Stimulated activated CD4-positive, alpha-beta T cell treated with anti-CD3 and anti-CD28 coated beads, Interleukin-2, amount 100 ng/mL, for 4 hours (primary cell): ENCODE measurements around the gene WDR33.

Experiments
- DNase-seq: peaks from one replicate; pipeline ENCODE4 v3.0.0-alpha.2; 2020; ENCODE audit warnings: low read depth

The WDR33 gene

DNA sequence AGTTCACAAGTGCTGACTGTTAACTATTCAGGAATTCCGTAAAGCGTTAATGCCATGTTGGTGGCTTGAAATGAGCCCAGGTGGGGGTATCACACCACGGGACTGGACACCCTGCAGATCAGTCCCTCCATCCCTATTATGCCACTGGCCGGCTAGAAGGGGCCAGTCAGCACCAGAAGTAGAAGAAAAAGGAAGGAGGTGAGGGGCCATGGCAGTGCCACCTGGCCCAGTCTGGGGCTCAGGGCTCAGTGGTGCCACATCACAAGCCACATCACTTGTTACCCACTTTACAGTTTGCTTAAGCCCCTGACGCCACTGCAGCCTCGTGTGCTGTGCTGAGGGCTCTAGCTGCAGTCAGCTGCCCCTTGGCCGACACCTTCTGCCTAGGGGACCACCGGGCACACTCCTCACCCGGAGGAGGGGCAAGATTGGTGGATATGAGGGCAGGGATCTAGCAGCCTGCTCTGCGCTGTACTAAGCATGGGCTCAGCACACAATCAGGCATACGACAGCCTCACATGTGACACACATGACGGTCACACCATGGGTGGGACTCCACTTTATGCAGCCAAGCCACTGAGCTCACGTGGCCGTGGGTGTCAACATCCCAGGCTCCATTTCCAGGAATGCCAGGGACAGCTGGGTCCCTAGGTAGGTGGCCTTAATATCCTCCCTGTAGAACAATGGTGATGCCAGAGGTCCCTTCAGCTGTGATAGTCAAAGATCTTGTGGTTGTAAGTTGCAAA is 139.2 kb downstream of the WDR33 start:
- DNase-seq: no peak

DNA sequence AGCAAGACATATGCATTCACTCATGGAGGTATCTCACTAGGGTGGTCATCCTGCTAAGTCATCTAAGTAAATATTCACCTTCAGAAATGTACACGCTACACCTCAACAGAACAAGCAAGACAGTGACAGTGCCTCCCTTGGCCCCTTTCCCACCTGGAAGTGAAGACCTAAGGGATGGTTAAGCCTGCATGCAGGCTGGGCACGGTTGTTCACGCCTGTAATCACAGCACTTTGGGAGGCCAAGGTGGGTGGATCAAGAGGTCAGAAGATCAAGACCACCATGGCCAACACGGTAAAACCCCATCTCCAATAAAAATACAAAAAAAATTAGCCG is 140.0 kb downstream of the WDR33 start:
- DNase-seq: no peak

DNA sequence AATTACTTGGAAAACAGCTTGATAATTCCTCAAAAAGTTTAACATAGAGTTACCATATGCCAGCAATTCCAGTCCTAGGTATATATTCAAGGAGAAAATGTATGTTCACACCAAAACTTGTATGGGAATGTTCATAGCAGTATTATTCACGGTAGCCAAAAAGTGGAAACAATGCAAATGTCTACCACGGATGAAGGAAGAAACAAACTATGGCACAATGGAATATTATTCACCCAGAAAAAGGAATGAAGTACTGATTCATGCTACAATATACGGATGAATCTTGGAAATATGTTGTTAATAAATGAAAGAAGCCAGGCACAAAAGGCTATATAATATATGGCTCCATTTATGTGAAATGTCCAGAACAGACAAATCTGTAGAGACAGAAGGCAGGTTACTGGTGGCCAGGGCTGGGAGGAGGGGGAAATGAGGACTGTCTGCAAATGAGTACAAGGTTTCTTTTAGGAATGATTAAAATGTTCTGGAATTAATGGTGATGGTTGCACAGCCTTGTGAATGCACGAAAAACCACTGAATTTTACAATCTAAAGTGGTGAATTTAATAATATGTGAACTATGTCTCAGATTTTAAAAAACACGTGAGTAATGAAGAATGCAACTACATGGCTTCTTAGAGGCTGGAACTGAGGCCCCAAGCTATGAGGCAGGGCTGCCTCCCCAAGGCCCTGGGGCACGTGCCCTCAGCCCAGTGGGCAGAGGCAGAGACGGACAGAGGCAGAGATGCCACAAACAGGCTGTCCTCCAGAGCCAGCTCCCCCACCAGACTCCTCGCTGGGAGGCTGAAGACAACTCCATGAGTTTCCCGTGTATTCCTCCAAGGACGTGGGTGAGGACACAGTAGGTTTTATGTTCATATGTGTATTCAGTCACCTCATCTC is 140.7 kb downstream of the WDR33 start:
- no peak for DNase-seq

DNA sequence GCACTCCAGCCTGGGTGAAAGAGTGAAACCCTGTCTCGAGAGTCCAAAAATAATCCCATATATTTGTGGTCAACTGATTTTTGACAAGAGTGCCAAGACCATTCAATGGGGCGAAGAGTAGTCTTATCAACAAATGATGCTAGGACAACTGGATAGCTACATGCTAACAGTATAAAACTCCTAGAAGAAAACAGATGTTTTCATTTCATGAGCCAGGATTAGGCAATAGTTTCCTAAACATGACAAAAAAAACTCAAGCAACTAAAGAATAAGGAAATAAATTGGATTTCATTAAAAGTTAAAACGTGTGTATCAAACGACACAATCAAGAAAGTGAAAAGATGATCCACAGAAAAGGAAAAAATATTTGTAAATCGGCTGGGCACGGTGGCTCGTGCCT is 141.9 kb downstream of the WDR33 start:
- DNase-seq: no peak

DNA sequence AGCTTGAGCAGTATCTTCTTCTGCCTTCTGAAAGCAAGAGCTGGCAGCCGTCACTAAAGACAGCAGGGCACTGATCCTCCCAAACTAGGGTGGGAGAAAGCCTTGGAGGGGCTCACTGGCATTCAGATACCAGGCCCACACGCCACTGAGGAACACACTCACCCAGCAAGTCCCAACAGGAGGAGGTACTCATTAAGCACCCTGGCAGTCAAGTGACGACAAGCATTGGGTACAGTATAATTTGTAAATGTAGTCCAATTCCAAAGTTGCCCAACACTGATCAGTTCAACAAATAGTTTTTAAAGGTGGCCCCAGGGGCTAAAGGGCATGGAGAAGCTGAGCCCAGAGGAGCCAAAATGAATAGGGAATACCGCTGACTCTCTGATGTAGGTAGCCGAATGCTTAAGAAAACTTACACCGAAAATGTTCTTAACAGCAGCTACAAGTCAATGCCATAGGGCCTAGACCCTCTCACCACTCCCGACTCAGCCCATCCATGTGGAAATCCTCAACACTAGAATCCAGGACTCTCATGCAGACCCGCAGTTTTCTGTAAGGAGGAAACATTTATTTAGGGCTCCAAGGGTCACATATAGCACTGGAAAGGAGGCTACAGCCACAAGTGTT is 145.6 kb downstream of the WDR33 start:
- DNase-seq: no peak

DNA sequence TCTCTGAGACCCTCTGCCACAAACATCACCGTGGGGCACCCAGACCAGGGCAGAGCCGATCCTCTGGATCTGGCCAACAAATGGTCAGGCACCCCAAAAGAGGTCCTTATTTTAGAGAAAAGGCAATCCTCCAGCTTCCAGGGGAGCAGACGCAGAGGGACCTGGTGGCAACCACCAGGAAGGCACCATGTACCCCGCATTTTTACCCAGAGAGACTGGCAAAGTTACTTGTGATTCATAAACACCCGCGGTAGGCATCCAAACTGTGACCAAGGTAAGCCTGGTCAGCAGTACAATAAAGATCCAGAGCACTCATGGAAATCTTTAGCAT is 146.1 kb downstream of the WDR33 start:
- no peak for DNase-seq

DNA sequence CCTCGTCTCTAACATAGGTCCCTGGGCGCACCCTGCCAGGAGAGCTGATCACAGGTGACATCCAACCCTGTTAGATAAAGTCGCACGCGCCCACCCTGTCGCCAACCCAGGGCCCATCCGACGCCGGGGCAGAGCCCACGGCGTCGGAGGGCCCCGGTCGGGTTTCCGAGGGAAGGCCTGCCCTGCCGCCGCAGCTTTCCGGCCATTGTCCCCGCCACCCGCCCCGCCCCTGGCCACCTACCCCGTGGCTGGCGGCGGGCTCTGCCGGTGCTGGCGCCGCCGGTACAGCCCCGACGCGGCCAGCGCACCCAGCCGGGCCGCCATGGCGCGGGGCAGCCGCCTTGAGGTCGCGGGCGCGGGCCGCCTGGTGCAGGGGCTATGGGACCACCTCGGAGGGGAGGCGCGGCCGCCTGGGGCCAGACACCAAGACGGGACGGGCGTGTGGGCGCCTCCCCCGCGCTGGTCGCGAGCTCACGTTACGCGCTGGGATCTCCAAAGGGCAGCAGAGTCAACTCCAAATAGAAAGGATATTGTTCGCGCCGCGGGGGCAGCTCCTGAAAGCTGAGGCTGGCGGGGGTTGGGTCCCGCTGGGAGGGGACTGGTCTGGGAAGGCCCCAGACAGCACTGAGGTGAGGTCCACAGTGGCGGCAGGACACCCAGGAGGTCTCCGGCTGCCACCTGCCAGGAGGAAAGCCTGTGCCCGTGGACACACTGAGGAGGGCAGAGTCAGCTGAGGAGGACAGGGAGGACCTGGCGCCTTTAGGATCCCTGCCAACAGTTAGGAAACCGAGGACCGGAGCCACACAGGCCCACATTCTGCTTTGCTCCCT is 146.7 kb downstream of the WDR33 start:
- DNase-seq: no peak

DNA sequence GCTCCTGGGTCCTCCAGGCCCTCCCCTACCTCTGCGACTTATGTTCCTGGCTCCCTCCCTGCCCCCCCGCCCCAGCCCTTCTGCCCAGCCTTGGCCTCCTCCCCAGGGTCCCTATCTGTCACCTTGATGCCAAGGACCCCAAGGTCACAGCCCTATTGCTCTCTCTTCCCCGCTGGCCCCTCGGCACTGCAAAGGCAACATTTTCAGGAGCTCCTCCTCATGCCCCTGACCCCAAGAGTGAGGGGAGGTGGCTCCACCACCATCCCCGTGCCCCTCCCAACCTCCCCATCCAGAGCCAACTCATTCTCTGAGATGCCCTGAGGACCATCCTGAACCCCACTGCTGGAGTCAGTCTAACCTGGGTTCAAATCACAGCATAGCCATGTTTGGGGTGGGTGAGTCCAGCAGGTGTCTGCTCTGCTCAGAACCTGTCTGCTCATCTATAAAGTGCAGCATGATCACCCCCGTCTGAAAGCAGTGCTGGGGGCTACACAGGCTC is 147.4 kb downstream of the WDR33 start:
- no peak for DNase-seq

DNA sequence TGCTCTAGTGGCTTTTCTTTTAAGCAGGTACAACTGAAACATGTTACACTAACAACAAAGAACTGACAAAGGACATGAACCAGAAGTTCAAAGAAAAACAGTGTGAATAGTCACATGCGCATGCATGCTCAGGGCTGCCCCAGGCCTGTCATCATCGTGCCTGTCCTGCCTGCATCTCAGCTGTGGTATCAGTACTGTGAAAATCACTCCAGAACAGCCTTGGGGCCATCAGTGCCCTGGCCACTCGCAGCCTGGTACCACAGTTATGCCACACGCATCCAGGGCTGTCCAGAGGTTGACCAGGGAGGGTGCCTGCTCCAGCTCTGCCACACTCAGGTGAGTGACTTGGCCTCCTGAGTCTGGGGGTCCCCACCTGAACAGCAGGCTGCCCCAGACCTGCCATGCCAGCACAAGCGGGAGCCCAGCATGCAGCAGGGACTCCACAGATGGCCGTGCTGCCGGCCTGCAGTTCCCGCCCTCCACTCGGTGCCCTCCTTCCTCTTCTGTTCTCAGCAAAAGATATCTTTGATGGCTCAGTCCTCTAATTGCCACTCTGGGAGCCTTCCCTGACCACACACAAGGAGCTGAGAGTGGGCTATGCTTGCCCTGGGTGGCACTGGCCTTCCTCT is 147.9 kb downstream of the WDR33 start:
- DNase-seq: no peak

DNA sequence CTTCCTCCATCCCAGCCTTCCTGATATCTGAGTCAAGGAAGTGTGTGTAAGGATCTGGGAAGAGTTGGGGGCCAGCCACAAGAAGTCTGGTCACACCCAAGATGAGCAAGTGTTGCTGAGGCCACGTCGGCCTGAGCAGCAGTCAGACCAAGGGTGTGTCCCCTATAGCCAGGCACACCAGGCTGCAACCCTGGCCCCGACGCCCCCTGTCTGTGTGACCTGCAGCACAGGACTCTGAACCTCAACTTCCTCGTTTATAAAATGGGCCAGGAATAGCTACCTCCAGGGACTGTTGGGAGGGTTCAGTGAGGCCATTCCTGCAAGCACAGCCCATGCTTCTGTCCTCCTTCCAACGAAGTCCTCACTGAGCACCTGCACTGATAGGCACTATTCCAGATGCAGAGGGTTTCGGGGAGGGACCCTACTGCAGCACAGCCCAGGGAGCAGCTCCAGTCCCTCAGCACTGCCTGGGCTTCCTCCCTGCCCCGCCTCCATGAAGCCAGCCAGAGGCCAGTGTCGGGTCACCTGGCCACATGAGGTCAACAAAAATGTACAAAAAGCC is 148.9 kb downstream of the WDR33 start:
- no peak for DNase-seq

DNA sequence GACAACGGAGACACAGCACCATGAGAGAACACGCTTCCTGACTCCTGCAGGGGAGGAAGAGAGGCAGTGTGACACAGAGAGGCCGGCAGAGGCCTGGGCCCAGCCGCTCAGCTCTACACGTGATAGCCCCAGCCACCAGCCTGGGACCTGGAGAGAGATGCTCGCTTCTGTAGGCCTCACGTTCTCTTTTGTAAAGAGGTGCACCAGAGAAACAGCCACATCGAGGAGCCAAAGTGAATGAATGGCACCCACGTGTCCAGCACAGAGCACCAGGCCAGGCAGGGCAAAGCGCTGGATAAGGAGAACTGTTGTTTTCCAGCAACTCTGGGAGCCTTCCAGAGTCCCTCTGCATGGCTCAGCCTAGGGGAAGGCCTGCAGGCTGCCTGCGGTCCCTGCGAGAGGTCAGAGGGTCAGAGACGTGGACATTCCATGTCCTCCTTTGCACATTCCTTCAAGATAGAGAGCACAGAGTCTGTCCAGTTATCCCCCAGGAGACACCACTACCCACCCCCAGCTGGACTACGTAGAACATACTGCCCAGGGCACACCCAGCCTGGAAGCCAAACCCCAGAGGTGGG is 149.8 kb downstream of the WDR33 start:
- no peak for DNase-seq

DNA sequence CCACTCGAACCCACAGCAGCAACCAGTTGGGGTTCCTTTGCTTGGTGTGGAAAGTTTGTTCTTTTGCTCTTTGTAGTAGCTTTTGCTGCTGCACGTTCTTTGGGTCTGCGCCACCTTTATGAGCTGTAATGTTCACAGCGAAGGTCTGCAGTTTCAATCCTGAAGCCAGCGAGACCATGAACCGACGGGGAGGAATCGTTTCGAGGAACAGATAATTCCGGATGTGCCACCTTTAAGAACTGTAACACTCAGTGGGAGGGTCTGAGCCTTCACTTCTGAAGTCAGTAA is 150.7 kb downstream of the WDR33 start:
- DNase-seq: no peak

DNA sequence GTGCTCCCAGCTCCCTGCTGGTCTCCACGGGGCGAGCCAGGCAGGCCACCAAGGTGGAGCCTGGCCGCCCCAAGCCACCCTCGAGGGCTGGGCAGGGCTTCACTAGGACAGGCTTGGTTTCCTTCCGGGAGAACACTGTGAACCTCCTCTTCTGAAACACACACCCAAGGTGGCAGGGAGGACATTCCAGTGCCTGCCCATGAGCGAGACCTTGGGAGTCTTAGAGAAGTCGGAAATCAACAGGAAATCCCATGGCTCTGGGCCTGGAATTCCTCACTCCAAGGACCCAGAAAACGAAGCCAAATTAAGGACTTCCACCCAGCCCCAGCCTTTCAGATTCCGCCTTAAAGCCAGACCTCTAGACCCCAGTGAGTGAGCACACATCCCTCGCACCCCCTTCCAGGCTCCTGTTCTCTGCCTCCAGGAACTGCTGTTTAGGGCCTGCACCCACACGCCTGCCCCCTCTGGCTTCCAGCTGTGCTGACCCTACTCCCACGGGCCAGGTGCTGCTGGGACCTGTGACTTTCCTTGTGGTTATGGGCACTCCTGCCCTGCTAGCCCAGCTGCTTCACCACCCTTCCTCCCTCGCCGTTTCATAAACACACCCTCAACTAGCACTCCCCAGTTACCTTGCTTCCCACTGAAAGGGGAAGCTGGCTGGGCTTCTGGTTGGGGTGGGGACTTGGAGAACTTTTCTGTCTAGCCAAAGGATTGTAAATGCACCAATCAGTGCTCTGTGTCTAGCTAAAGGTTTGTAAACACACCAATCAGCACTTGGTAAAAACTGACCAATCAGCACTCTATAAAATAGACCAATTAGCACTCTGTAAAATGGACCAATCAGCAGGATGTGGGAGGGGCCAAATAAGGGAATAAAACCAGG is 151.3 kb downstream of the WDR33 start:
- DNase-seq: no peak

DNA sequence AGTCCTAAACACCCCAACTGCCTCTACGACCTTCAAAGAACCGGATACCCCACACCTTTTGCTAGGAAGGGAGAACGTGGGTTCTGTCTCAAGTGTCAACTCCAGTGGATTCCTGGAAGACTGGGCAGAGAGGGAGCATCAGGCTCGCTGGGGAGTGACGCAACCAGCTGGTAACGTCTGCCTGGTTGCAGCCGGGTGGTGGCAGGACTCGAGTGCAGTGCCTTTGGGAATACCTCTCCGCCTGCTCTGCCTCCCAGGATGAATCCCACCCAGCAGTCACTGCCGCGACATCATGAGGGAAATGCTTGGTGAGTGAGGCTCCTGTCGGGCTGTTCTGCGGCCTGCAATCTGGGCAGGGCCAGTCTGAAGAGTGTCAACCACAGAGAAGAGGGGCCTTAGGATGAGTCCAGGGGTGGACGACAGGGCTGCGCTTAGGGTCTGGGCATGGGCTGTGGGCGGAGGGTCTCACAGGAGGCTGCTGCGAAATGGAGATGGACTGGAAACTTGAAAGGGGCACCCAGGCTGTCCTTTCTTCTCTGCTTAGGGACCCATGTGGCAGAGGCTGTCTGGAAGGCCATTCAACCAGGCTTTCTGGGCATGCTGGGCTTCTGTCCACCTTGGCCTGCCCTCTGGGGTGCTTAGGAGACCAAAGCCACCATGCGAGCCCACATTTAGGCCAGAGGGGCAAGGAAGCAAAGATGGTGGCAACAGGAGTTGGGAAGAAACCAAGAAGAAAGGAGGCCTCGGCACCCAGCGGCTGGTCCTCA is 152.1 kb downstream of the WDR33 start:
- DNase-seq: no peak

DNA sequence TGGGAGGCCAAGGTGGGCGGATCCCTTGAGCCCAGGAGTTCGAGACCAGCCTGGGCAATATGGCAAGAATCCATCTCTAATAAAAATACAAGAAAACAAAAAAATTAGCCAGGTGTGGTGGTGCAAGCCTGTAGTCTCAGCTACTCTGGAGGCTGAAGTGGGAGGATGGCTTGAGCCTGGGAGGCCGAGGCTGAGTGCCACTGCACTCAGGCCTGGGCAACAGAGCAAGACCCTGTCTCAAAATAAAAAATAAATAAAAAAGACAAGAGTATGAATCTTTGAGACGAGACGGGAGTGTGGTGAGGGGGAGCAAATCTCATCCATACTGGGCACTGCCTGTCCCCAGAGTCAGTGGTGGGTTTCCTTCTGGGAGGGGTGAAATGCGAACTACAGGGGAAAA is 152.8 kb downstream of the WDR33 start:
- DNase-seq: no peak

DNA sequence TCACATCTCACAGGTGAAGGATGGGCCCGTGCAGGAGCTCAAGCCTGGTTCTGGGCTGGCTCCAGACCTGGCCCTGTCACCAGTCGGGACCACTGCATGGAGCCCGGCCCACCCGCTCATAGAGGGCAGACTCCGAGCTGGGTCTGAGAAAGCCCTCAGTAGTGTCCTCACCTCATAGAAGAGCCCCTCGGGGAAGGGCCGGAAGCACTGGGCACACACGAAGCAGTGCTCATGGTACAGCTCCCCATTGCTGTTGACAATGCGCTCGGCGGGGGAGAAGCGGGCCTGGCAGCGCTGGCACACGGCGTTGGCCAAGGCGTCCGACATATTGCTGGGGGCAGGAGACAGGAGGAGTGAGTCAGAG is 153.8 kb downstream of the WDR33 start:
- no peak for DNase-seq

DNA sequence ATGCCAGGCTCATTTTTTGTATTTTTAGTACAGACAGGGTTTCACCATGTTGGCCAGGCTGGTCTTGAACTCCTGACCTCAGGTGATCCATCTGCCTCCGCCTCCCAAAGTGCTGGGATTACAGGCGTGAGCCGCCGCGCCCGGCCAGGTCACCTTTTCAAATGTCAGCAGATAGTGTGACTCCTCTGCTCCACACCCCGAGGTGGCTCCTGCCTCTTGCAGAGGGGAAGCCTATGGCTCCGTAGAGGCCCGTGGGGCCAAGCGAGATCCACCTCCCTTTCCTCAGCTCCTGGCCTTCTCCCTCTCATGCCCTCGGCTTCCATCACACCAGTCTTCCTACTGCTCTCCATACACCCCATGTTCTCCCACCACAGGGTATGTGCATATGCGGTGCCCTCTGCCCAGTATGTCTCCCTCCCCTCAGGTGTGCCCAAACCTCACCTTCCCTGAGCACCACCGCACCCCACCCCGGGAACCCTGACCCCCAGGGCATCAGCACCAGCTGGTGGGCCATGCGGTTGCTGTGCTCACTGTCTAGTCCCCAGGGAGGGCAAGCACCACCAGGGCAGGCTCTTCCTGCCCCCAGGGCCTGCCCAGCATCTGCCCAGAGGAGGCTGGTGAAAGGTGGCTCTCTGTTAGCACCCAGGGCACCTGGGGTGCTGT is 154.3 kb downstream of the WDR33 start:
- DNase-seq: no peak

DNA sequence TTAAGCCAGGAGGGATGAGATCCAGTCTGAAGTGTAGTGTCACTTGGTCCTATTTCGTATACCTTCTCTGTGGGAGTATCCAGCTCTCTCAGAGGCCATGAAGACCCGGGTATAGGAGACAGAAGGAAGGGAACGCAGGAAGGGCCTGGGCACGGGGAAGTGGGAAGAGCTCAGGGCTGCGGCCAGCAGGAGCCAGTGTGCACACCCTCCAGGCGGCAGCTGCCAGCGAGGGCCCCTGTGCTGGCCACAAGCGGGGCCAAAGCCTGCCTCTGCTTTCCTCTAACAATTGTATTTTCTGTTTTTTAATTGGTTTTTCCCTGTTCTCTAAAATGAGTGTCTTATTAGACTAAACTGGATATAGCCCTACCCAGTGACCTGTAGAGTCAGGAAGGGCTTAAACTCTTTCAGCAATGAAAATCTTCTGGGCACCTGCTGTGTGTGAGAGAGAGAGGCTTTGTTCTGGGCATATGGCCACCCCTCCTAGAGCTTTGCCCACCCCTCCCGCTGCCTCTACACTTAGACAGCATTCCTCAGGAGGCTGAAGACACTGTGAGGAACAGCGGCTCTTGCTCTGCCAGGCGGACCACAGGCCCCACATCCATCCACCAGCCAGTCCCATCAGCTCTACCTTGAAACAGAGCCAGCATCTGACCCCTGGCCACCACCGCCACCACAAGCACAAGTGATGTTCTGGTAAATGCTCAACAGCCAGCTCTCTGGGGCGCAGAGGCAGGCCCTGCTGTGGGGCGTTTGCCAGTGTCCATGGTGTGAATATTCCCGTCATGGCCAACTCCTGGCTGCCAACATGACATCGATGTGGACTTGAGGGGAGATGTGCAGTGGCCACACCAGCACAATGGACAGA is 155.5 kb downstream of the WDR33 start:
- DNase-seq: no peak
